GM18858 (cell line): ENCODE measurements around the gene GINS2.

ENCODE experiments used
- ATAC-seq: cut with Tn5 transposase; IDR thresholded peaks from one replicate; pipeline ENCODE4 v1.9.1; 2021; ENCODE audit not compliant: unreplicated experiment

The GINS2 gene

DNA sequence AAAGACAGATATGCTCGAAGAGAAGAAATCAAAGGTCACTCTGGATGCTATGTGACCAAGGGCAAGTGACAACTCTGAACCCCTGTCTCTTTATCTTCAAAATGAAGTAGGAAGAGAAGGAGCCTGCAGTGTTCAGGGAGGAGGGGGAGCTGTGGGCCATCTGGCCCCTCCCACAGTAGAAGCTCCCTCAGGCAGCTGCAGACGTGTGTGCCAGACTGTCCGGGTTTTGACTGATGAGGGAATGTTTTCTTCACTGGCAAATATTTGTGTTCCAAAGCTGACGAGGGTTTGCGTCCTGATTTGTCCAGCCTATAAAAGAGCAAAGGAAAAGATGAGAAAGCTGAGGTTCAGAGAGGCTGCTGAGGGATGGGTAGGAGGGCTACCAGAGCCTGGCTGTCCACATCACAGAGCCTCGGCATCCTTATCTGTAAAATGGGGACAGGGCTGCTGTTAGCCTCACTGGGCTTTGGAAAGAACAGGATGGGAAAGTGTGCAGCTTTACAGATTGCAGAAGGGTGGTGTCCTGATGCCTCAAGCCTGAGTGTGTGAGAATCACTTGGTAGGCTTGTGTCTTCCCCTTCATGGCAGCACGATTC, 1.8 kb upstream of the GINS2 start:
- ATAC-seq = no peak

DNA sequence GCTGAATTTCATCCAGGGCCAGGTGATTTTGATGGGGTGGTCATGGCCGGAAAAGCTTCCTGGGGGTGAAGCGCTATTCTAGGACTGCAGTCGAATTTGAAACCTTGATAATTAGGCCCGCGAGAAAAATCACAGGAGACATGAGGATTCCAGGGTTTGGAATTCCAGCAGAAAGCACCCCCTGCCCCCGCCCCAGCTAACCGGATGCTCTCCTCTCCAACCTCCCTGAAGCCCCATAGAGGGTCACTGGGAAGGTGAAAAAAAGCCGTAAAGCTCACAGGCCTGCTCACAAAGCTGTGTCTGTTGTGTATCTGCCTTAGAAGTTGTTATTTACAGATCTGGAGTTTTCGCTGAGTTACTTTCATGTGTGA, 1.2 kb upstream of the GINS2 start:
- ATAC-seq = no peak

DNA sequence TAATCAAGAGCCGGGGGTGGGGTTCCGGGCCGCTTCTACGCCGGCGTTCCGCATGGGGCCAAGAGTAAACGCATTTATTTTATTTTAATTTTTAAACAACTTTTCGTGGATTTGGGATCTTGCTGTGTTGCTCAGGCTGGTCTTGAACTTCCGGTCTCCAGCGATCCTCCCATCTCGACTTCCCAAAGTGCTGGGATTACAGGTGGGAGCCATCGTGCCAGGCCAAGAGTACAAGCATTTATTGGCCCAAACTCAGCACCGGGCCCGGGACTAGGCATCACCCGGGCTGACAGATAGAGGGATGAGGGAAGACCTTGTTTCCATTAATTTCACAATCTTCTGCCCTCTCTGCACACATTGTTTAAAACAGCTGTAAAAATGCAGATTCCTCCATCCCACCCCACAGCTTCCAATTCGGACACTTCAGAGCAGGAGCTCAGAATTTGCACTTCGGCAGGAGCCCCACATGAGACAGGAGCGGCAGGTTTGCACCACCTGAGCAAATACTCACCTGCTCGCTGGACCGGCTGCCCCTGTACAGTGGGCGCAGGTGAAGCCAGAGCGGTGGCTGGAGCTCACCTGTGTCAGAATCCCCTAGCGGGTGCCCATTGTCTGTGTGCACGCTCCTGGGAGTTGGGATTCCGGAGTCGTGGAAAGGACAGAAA, 663 bp upstream of the GINS2 start:
- no peak for ATAC-seq

DNA sequence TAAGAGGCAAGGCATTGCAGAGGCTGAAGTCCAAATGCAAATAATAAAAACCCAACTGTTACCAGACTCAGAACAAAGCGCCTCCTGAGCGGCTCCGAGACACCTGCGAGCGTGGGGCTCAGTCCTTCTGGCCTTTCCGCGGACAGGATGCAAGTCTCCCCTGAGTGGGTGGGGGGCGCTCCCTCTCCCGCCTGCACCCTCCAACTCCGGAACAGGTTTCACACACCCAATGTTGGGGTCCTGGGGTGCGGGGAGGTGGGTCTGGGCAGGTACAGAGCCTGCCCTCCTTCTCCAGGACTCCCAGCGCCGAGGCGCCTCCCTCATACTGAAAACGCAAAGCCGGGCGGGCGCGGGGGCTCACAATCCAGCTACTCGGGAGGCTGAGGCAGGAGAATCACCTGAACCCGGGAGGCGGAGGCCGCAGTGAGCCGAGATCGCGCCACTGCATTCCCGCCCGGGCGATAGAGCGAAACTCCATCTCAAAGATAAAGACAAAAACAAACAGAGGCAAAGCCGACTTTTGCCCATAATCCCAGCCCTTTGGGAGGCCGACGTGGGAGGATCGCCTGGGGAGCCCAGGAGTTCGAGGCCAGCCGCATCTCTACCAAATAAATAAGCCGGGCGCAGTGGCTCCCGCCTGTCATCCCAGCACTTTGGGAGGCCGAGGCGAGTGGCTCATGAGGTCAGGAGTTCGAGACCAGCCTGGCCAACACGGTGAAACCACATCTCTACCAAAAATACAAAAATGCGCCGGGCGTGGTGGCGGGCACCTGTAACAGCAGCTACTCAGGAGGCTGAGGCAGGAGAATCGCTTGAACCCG, 893 bp downstream of the GINS2 start:
- ATAC-seq = no peak

DNA sequence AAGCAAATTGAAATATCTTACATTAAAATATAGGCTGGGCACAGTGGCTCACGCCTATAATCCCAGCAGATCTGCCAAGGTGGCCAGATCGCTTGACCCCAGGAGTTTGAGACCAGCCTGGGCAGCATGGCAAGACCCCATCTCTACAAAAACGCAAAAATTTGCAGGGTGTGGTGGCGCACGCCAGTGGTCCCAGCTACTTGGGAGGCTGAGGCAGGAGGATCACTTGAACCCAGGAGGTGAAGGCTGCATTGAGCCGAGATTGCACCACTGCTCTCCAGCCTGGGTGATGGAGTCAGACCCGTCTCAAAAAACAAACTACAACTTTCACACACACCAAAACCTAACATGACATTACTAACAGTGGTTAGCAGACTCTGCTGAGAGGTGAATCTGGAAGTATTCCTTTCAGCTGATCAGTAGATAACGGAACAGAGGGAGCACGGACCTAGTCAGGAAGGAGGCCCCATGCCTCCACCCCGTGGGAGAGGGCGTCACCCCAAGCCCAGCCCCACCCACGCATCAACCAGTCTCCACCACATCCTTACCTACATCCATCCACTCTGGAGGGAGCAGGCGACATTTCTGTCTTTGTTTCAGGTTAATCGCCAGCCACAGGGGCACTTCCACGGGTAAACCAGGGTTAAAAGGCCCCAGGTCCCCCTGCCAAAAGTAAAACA, 1.7 kb downstream of the GINS2 start:
- ATAC-seq = no peak

DNA sequence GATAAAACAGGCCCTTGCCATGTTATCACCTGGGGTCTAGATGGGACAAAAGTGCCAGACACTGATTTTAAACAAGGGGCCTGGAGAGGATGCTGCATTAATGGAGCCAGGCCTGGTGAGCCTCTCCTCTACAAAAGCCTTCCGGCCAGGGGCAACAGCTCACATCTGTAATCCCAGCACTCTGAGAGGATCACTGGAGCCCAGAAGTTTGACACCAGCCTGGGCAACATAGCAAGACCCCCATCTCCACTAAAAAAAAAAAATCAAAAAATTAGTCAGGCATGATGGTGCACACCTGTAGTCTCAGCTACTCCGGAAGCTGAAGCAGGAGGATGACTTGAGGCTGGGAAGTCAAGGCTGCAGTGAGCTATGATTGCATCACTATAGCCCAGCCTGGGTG, 3.5 kb downstream of the GINS2 start:
- ATAC-seq = no peak

DNA sequence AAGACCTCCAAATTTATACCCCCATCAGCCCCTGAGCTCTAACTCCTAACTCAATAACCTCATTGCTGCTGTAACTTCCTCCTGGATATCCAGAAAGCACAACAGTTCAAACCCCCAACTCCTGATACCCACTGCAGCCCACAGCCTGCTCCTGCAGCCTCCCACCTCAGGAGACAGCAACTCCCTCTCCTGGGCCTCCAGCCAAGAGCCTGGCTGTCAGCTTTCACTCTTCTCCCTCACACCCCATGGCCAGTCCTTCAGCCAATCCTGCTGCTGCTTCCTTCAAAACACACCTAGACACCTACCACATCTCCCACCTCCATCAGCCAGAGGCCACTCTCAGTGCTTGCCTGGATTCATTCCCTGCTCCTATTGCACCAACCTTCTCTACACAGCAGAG, 5.4 kb downstream of the GINS2 start:
- no peak for ATAC-seq

DNA sequence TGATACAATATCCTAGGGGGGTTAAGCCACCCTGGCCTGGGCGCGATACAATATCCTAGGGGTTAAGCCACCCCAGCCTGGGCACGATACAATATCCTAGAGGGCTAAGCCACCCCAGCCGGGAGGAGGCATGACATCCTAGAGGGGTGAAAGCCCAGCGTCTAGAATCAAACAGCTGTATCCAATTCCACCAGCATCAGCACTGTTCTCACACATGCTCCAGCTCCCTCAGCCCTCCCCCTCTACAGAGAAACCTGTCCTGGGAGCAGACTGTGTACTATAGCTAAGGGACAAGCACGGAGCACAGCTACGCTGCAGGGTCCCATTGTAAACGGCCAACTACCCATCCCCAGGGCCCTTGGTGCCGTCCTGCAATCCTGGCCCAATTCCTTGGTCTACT, 6.2 kb downstream of the GINS2 start:
- no peak for ATAC-seq

DNA sequence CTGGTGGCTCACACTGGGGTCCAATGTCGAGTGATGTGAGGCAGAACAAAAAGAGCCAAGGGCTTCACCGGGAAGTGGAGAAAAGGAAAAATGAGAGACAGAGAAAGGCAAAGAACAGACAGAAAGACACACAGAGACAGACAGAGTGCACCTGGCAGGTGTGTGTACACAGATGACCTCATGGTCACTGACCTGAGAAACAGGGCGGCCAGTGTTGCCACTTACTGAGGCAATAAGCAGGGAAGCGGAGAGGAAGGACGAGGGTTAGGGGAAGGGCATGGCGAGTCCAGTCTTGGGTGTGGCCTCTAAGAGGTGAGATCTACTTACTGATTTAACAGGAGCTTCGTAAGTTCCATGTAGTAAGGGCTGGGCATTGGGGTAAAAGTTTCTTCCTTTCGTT, 7.5 kb downstream of the GINS2 start:
- ATAC-seq = no peak

DNA sequence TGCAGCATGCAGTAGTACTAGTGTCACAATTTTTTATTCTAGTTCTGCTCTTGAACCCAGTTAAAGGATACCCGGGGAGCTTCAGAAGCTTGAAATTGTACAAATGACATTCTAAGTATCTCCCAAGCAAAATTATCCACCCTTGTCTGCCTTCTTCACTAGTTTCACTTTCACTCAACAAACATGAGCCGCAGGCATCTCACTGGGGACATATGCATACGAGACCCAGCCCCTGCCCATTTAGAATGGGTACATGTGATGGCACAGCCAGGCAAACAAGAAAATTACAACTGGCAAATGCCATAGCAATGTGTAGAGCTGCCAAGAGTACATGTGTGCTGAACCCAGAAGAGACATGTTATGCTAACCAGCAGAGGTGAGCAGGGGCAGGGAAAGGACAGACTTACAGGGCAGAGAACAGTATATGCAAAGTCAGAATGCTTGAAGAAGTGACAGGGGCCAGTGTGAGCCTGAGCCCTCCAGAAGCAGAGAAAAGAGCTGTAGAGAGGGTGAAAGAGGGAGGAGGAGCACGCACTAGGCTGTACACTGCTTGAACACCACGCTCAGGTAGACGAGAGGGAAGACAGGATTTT, 8.3 kb downstream of the GINS2 start:
- ATAC-seq = no peak

DNA sequence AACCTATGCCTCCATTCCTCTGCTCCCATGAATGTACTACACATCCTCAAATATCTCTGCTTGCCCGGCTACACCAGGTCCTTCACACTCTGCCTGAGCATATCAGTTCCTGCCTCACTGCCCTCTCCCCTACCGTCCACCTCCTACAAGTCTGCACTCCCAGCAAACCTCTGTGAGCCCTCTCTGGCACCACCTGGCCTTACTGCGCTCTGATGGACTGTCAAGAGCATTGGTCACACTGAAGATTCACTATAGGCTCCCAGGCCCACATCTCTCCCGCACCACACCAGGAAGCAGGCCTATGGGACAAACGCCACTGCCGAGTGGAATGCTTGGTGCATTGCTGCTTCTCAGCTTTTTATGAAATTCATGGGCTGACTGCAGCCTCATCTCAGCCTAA, 8.9 kb downstream of the GINS2 start:
- no peak for ATAC-seq

DNA sequence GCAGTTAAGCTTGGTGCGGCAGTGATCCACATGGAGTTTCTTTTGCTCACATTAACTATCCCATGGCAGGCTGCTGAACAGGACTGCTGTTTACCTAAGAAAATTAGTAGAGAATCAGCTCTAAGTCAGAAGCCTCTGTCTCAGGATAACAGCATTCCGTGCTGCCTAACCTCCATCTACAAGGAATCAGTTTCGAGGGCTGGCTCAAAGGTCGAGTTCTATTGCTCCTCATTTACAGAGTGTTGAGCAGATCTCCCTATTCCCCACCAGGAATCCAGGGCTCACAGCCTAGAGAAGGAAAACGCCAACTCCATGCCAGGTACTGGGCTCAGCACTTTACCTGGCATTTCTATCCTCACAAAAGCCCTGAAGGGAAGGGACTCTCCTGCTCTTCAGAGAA, 9.9 kb downstream of the GINS2 start:
- ATAC-seq = no peak

DNA sequence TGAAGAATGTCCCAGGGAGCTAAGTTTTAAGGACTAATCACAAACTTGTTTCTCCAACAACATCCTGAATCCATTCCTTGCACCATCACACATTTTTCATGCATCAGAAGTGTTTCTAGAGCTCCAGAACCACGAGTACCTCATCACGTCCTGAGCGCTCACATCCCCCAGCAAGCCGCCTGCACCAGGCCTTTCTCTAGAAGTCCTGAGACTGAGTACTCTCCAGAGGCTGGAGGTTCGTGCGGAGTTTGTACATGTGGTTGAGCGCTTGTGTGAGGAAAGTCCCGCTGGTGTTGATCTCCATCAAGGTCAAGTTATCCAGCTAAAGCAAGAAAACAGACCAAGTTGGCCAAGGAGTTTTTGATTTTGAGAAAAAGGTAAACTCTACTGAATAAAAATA, 10.7 kb downstream of the GINS2 start:
- no peak for ATAC-seq

DNA sequence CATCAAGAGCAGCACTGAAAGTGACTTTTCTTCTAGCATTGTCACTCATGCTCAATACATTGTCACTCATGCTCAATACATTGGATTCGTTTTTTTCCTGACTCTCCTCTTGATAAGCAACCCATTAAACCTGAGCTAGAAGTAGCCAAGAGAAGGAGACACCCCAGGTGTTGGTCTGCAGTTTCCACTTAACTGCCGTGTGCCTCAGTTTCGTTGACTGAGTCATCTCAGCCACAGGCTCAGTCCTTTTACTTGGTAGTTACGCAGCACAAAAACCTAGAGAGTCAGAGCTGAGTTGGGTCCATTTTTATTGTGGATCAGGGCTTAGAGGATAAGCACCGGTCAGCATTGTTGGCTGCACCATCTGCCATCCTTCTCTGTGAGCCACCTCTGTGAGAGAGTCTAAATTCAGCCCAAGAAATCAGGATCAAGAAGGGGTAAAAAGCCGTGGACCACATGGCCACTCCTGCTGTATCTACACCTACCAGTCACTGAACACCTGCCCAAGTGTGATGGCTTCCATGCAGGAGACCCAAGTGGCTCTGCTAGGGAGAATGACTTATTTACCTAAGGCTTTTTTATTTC, 11.3 kb downstream of the GINS2 start:
- ATAC-seq = no peak

DNA sequence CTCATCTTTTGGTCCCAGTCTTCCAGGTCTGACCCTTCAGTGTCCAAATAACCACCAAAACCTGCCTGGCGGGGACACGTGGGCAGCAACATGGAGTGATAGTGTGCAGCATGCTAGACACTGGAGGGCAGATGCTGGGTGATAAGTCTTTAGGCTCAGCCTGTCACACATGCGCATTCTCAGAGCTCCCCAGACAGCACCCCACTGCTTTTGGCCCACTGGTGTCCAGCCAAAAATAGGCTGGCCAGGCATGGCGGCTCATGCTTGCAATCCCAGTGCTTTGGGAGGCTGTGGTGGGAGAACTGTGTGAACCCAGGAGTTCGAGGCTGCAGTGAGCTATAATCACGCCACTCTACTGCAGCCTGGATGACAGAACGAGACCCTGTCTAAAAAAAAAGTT, 12.3 kb downstream of the GINS2 start:
- no peak for ATAC-seq

DNA sequence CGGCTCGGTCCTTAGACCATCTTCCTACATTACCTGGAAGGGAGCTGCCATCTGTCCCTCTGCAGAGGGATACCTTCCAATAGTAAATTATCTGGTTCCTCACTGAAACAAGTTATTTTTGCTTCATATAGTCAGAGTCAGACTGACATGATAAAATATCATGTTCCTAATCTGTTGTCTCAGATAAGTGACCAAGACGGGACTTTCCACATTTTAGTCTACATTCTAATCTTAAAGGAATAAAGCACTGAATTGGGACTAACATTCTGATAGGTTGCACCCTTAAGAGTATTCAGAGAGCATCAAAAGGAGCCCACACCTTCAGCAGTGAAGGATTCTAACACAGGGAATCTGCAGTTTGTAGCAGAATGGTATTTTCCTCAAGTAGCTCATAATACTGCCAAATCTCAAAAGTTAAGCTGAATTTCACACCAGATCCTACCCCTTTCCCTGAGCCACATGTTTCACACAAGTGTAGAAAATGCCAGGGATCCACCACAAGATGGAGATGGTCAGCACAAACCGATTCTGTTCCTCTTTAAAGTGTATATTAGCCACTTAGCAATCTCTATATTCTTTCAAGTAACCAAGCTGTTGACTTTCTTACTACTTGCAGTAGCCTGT, 13.4 kb downstream of the GINS2 start:
- no peak for ATAC-seq

DNA sequence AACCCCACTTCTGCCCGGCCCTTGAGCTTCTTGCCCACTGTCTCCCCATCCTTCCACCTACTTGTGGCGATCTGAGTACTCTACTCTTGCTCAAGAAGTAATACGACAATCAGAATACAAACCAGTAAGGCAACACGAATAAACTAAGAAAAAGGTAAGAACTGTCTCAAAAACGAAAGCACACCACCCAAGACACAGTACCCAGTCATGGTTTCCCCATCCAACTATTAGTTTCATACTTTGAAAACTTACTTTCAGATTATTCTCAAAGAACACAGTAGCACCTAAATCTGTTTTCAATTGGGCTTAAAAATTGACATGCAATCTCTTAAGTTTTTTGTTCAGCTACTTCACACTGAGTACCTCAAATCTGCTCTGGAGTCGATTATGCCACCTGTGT, 13.9 kb downstream of the GINS2 start:
- no peak for ATAC-seq

DNA sequence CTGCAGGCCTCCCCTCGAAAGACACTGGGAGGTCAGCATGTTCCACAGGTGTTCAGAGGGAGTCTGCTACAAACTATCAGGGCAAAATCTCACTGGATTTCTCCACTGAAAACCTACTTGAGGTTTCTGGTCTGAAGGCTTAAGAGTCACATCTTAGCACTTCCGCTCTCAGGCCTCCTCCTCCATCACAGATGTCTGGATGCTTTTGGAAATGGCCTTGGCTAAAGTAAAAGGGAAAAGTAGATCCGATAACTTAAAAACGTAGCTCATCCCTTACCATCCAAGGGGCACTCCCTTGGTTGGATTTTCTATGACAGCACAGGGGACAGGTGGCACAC, 14.4 kb downstream of the GINS2 start:
- ATAC-seq = no peak

DNA sequence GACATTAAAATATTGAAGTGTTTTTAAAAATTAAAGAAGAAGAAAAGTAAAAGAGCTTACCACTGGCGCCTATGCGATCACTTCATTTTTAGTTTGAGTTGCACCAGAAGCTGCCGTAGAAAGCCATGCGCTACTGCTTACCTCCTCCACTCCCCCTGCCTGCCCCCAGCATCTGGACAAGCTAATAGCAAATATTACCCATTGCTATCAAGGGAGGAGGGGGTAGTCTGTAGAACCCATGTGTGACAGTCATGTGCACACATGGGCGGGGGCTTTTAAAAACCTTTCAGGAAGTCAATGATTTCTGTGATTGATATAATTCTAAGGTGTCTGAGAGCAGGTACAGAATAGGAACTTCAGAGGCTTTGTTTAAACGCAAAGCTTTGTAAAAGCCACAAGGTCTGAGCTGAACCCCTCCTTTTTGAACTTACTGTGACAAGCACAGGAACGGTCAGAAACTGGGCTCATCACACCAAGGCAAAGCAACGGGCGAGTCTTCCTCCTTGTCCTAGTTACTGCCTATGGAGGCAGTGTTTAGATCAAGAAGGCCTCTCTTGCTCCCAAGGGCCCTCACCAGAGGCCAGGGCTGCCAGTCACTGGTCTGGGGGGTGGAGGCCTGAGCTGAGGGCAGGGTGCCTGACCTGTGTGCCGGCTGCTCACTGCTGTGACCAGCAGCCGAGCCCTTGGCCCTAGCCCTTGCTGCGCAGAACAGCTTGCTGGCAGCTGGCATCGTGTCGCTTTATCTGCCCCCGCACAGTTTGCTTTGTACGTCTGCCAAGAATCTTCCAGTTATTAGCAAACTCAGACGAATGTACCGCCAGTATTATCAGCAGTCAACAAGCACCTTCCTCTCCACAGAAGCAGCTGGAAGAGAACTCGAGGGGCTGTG, 15.0 kb downstream of the GINS2 start:
- ATAC-seq = no peak

DNA sequence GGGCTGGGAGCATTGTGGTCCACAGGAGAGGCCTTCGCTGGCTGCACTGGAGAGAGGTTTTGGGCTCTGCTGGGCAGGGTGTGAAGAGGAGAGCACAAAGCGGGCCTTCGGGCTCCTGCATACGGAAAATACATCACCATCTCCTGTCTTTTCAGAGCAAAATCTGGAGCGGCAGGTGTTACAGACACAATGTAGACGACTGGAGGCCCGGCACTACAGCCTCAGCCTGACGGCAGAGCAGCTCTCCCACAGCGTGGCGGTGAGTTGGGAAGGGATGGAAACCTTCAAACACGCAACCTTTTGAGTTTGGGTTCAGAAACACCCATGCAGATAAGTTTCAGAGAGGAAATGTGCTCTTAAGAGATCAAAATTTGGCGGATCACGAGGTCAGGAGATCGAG, 17.9 kb downstream of the GINS2 start:
- no peak for ATAC-seq
